AG10803 (cell line): ENCODE data around the gene YAP1.

ENCODE experiments used
- DNase-seq: peaks from one replicate; pipeline ENCODE4 v3.0.0; 2010; ENCODE audit warnings: low read depth
- H3K4me3 ChIP-seq: 2 replicates; pipeline ENCODE4 v1.5.1; 2011; ENCODE audit warnings: mild to moderate bottlenecking, low read length, control low read depth
- TF ChIP-seq, protein P1 (sequence below): conservative IDR thresholded peaks from 2 replicates; pipeline ENCODE4 v1.5.1; 2011; ENCODE audit warnings: mild to moderate bottlenecking, low read length, control low read depth, inconsistent platforms

YAP1 gene

DNA sequence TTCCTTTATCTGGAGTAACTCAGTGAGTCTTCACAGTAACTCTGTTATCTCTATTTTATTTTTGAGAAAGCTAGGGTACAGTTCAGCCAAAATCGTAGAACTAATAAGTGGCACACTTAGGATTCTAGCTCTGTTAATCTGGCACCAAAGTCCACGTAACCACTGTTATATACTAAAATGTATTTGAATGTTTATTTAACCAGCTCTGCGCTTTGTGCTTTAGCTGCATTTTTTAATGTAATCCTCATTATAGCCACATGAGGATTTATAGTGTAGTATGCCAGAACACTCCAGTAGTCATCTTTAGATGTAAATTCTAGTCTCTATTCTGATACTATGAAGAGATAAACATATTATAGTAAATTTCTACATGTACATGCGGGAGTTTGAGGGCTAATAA is 36.8 kb downstream of the YAP1 start:
- TF ChIP-seq, protein P1, sequence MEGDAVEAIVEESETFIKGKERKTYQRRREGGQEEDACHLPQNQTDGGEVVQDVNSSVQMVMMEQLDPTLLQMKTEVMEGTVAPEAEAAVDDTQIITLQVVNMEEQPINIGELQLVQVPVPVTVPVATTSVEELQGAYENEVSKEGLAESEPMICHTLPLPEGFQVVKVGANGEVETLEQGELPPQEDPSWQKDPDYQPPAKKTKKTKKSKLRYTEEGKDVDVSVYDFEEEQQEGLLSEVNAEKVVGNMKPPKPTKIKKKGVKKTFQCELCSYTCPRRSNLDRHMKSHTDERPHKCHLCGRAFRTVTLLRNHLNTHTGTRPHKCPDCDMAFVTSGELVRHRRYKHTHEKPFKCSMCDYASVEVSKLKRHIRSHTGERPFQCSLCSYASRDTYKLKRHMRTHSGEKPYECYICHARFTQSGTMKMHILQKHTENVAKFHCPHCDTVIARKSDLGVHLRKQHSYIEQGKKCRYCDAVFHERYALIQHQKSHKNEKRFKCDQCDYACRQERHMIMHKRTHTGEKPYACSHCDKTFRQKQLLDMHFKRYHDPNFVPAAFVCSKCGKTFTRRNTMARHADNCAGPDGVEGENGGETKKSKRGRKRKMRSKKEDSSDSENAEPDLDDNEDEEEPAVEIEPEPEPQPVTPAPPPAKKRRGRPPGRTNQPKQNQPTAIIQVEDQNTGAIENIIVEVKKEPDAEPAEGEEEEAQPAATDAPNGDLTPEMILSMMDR, result no peak
- no peak for DNase-seq
- no peak overlapping the region for H3K4me3 ChIP-seq

DNA sequence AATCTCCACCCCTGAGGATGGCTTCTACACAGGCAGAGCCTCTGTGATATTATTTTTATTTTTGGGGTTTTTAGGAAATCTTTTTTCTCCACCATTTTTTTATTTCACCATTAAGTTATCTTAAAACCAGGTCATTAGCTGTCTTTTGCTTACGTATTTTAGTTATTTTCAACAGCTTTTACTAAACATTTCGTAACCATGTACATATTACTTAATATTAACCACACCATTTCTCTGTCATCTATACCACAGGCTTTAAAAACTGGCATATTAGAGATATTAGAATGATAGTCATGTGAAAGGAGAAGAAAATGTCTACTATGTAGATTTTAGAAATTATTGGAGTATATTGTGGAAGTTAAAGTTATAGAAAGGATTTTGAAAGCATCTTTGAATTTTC is 37.4 kb downstream of the YAP1 start:
- TF ChIP-seq, protein P1, result no peak

DNA sequence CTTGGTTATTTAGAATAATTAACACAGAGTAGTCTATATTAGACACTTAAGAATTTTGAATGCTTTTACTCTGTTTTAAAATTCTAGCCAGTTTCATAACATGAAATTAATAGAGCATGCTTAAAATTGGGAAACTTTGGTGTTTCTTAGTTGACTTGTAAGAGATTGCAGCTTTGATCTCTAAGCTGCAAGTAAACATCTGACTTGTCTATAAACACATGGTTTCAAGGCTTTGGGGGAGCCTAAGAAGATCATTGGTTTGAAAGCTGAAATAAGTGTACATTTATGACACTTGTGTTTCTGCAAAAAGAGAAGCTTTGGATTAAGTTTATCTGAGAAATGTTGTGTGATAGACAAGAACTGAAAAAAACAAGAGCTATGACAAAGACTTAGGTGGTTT is 37.8 kb downstream of the YAP1 start:
- DNase-seq, result no peak
- no peak overlapping the region for H3K4me3 ChIP-seq
- TF ChIP-seq, protein P1, result no peak

More for the DNA sequence above, 37.4 kb downstream of the YAP1 start:
- DNase-seq, result no peak
- no peak overlapping the region for H3K4me3 ChIP-seq

DNA sequence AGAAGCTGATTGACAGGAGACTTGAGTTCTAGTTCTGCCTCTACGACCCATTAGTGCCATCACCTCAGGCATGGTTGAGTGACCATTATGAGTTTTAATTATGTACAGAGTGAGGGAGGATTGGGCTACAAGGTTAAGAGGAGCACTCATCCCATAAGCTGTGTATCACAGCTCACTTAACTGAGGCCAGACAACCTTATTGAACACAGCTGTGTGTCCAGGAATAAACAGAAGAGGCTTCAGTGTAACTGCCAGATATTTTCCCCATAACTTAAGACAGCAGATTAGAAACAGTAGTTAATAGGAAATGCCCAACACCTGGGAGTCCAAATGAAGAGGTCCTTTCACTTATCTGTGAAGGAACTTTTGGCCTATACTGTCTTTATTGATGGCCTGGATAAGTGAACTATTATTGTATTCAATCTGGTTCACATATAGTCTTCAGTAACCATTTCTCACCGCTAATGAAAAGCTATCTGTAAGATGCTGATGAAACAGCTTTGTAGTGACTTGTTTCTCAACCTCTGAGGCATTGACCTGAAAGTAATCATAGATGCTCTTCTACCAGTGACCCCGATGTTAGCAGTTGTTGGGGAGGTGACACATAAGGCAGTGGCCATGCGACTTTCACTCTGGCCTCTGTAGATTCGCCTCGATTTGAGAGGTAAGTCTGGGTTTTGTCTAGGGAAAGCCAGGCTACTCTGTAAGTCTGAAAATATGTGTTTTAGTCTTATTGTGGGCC is 41.7 kb downstream of the YAP1 start:
- no peak overlapping the region for H3K4me3 ChIP-seq
- TF ChIP-seq, protein P1, result no peak
- no peak for DNase-seq

DNA sequence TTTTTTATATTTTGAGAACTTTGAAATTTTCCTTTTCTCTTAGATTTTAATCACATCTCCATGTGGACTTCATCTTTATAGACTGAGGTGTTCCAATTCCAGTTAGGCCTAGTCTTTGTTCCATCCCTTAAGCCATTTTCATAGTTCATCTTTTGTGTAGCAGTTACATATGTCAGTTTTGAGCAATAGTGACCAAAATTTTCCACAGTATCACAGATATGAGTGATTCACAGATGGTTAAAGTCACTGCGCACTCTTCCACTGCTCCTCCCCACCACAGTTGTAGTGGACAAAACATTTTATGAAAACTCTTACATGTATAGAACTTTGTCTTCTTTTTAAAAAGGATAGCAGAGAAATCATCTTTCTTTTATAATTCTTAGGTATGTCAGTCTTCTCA is 42.8 kb downstream of the YAP1 start:
- no peak for DNase-seq
- no peak overlapping the region for H3K4me3 ChIP-seq
- TF ChIP-seq, protein P1, result no peak

DNA sequence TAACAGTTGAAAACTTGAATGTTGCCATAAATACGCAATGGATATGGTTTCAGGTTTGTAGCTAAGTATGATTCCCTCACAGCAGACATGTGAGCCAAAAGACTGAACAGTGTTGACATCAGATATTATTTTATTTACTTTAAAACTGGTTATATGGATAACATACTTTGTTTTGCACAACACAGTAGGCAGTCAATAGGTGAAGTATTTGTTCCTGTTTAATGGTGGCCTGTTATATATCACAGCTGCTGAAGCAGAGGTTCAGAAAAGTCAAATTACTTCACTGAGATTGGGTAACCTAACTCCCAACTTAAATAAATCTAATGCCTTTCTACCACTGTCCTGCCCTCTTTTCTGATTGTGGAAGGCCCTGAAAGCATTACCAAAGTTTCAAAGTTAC is 44.6 kb downstream of the YAP1 start:
- TF ChIP-seq, protein P1, result no peak
- DNase-seq, result no peak
- H3K4me3 ChIP-seq, result no peak overlapping the region

DNA sequence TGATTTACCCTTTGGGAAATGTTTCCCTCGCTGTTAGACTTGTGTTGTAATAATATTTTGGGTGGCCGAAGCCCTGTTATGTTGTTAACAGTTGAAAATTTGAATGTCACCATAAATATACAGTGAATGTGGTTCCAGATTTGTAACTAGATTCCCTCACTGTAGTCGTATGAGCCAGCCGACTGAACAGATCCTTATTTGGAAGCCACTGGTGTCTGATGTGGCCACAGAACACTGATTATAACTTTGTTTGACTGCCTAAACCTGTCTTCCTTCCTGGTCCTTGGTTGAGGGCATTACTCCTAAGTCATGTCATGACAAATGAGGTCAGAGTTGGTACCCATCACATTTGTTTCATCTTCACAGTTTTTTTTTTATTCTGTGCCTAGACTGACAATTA is 45.4 kb downstream of the YAP1 start:
- no peak overlapping the region for H3K4me3 ChIP-seq
- no peak for DNase-seq
- TF ChIP-seq, protein P1, result no peak
